Endothelial cell of umbilical vein (primary cell): ENCODE data around the gene C19orf67. TPM values are rescaled to one million over a fixed set of nuclear protein-coding genes. Genes with fewer than 3 reads are reported as not detected.

Source experiments
- BruUV-seq: library from RNA; stranded (reverse); fragments of 400-500 nt; replicated peaks from 2 replicates; lab custom pipeline; 2021; lab: Mats Ljungman, UMichigan
- CTCF ChIA-PET: fragments of 300-600, 350-600 bp; sonication (Branson Sonifier 250); formaldehyde crosslinking; loops from one replicate; lab custom pipeline; 2021; ENCODE audit warnings: antibody characterized with exemption, inconsistent platforms; lab: Charles Lee
- POLR2A ChIA-PET: fragments of 300-600, 350-600 bp; sonication (Branson Sonifier 250); formaldehyde crosslinking; loops from one replicate; lab custom pipeline; 2021; ENCODE audit warnings: antibody characterized with exemption, inconsistent platforms; lab: Charles Lee
- DNase-seq: peaks from one replicate; pipeline ENCODE4 v3.0.0-alpha.2; 2011; ENCODE audit warnings: low read depth, low spot score
- FAIRE-seq: peaks from 2 replicates; lab custom pipeline; 2011; peaks lifted over from hg19 to GRCh38; lab: Jason Lieb, UNC
- H2AFZ ChIP-seq: 2 replicates; pipeline ENCODE4 v1.6.0; 2012; ENCODE audit warnings: low read depth, low read length, control low read depth, inconsistent platforms
- H3K27ac ChIP-seq: 2 replicates; pipeline ENCODE4 v1.5.1; 2011; ENCODE audit warnings: low read depth, mild to moderate bottlenecking, control low read depth, low read length, moderate library complexity; ENCODE audit not compliant: insufficient read depth
- H3K27me3 ChIP-seq, 2 experiments: 2 replicates each; pipeline versions ENCODE4 v1.6.0 to v1.6.1; 2011; ENCODE audit warnings: low read length in 2 of 2, mixed read lengths in 1 of 2; ENCODE audit not compliant: control insufficient read depth in 2 of 2, insufficient read depth in 2 of 2
- H3K36me3 ChIP-seq, 2 experiments: 2 replicates in 1 of 2; 3 replicates in 1 of 2; pipeline ENCODE4 v1.5.1; 2011; ENCODE audit warnings: low read length in 2 of 2, mild to moderate bottlenecking in 1 of 2, moderate library complexity in 1 of 2; ENCODE audit not compliant: control insufficient read depth in 2 of 2, insufficient read depth in 2 of 2; ENCODE audit errors: extremely low read depth in 1 of 2
- H3K4me1 ChIP-seq: 3 replicates; pipeline ENCODE4 v1.5.1; 2011; ENCODE audit warnings: mild to moderate bottlenecking, low read length; ENCODE audit not compliant: control insufficient read depth, insufficient read depth; ENCODE audit errors: extremely low read depth
- H3K4me2 ChIP-seq: 2 replicates; pipeline ENCODE4 v1.6.1; 2011; ENCODE audit warnings: low read length, control low read depth, mixed read lengths; ENCODE audit not compliant: insufficient read depth
- H3K4me3 ChIP-seq, 3 experiments: fragments of 200-600 bp in 1 of 3; sonication (generic), shearing (Covaris generic) in 1 of 3; replicated peaks in 1 of 3; 2 replicates each; pipeline ENCODE4 v1.5.1; 2011 to 2016; ENCODE audit warnings: control low read depth in 3 of 3, low read length in 3 of 3, mild to moderate bottlenecking in 2 of 3, inconsistent platforms in 1 of 3, low read depth in 1 of 3, moderate library complexity in 1 of 3; ENCODE audit not compliant: insufficient read depth in 1 of 3
- H3K79me2 ChIP-seq: 2 replicates; pipeline ENCODE4 v1.6.0; 2012; ENCODE audit warnings: low read length, inconsistent platforms; ENCODE audit not compliant: control insufficient read depth, insufficient read depth
- H3K9ac ChIP-seq: replicated peaks from 2 replicates; pipeline ENCODE3; 2011; ENCODE audit warnings: low read length, control low read depth; ENCODE audit not compliant: insufficient read depth; ENCODE audit errors: extremely low read depth
- H3K9me1 ChIP-seq: replicated peaks from 3 replicates; pipeline ENCODE4 v1.6.0; 2011; ENCODE audit warnings: mild to moderate bottlenecking, low read length; ENCODE audit not compliant: control insufficient read depth, insufficient read depth; ENCODE audit errors: extremely low read depth
- H3K9me3 ChIP-seq: replicated peaks from 2 replicates; pipeline ENCODE4 v1.5.1; 2012; ENCODE audit warnings: low read length, inconsistent platforms; ENCODE audit not compliant: control insufficient read depth, insufficient read depth
- H4K20me1 ChIP-seq: replicated peaks from 2 replicates; pipeline ENCODE3; 2011; ENCODE audit warnings: mild to moderate bottlenecking, low read length; ENCODE audit not compliant: control insufficient read depth, insufficient read depth; ENCODE audit errors: extremely low read depth
- EZH2 ChIP-seq: IDR thresholded peaks from 2 replicates; pipeline ENCODE4 v1.6.1; 2012; ENCODE audit warnings: borderline replicate concordance, low read depth, mild to moderate bottlenecking, moderate library complexity, low read length, inconsistent platforms; ENCODE audit not compliant: severe bottlenecking
- FOS ChIP-seq: IDR thresholded peaks from 2 replicates; pipeline ENCODE4 v1.6.1; 2011; ENCODE audit warnings: mild to moderate bottlenecking, low read length, moderate library complexity, borderline replicate concordance; ENCODE audit not compliant: insufficient read depth
- GATA2 ChIP-seq: IDR thresholded peaks from 2 replicates; pipeline ENCODE4 v1.7.0; 2011; ENCODE audit warnings: low read depth, mild to moderate bottlenecking, moderate library complexity, mixed read lengths, low read length; ENCODE audit not compliant: insufficient read length, insufficient read depth
- JUN ChIP-seq: IDR thresholded peaks from 2 replicates; pipeline ENCODE4 v1.6.1; 2011; ENCODE audit warnings: borderline replicate concordance, low read depth; ENCODE audit not compliant: insufficient read length, insufficient read depth
- POLR2A ChIP-seq: IDR thresholded peaks from 2 replicates; pipeline ENCODE4 v1.6.1; 2012; ENCODE audit warnings: low read depth, mild to moderate bottlenecking, control low read depth, low read length
- POLR2AphosphoS5 ChIP-seq: IDR thresholded peaks from 2 replicates; pipeline ENCODE4 v1.6.1; 2012; ENCODE audit warnings: low read depth, mild to moderate bottlenecking, control low read depth, low read length, moderate library complexity; ENCODE audit not compliant: insufficient read depth
- dilution Hi-C: fragments of 300-500 bp; cut with MboI; formaldehyde crosslinking; loops from one replicate; pipeline ENCODE4 v1.15.0; 2019; ENCODE audit warnings: low sequenced_read_pairs; ENCODE audit not compliant: extremely low pct_ligation_motif_present
- intact Hi-C: fragments of 100-400 bp; cut with micrococcal nuclease; formaldehyde crosslinking; loops from one replicate; pipeline ENCODE4 v1.10.0; 2022
- polyA plus RNA-seq, 4 experiments: library from polyadenylated mRNA; depleted of rRNA in 3 of 4; stranded (reverse) in 3 of 4; unstranded in 1 of 4; fragments of >200 nt; gene quantifications; 2 replicates each; pipeline versions ENCODE4 v1.2.1 to v1.2.3, GENCODE V29; 2011 to 2012; ENCODE audit warnings: missing spikeins in 1 of 4
- total RNA-seq: library from RNA; stranded (reverse); gene quantifications from 2 replicates; pipeline ENCODE4 v1.2.3, GENCODE V29; 2021
- TF ChIP-seq, protein P1 (sequence below), 2 donors: IDR thresholded peaks; 1 replicate in 1 of 2; 2 replicates in 1 of 2; pipeline ENCODE4 v1.5.1; 2011; ENCODE audit warnings: low read length in 2 of 2, mild to moderate bottlenecking in 2 of 2, moderate library complexity in 2 of 2, control low read depth in 1 of 2, inconsistent platforms in 1 of 2, low read depth in 1 of 2; ENCODE audit not compliant: insufficient read depth in 1 of 2; ENCODE audit errors: extremely low read depth in 1 of 2
- TF ChIP-seq, protein P2 (sequence below): IDR thresholded peaks from 2 replicates; pipeline ENCODE4 v1.6.1; 2011; ENCODE audit not compliant: insufficient read depth, insufficient read length

C19orf67 gene
- total and polyA plus RNA-seq, 2 donors (not counting 3 experiments of a cell fraction or from before 2014, with no cell fraction given): 0.55 TPM; not detected in 1

- Histone ChIP-seq H4K20me1 (no peaks in the 10 kb centered on the region), H3K9ac (no peak overlapping the region), H3K4me1 (peaks cover 21% of the 10 kb centered on the region), H3K9me1 (no peaks in the 10 kb centered on the region), H3K36me3 (no peaks in the 10 kb centered on the region), H3K4me2 (no peak overlapping the region), H3K27me3 (no peaks in the 10 kb centered on the region), H3K4me3 (no peak overlapping the region), H3K9me3 (no peaks in the 10 kb centered on the region), H3K27ac (no peak overlapping the region), H2AFZ (no peak overlapping the region), H3K79me2 (peaks cover 30% of the 10 kb centered on the region)
- ChIA-PET CTCF (interaction anchor here (0.7 to 4.8 kb wide), 15 partner anchors 14 to 235 kb away, joined by 3 to 27 read pairs (median 4); partner anchors contain the start of genes ASF1B and IL27RA), POLR2A (no interaction called here)
- BruUV-seq: no TSS peak
- DNase-seq (no peak), FAIRE-seq (no peak)
- intact Hi-C loops (loop anchor here (1.0 kb wide), 1 partner anchor 42 kb away; the partner anchor contains the start of gene MISP3), dilution Hi-C loops (no loop called here)
- no peak for TF ChIP-seq POLR2AphosphoS5
- TF ChIP-seq, protein P1, sequence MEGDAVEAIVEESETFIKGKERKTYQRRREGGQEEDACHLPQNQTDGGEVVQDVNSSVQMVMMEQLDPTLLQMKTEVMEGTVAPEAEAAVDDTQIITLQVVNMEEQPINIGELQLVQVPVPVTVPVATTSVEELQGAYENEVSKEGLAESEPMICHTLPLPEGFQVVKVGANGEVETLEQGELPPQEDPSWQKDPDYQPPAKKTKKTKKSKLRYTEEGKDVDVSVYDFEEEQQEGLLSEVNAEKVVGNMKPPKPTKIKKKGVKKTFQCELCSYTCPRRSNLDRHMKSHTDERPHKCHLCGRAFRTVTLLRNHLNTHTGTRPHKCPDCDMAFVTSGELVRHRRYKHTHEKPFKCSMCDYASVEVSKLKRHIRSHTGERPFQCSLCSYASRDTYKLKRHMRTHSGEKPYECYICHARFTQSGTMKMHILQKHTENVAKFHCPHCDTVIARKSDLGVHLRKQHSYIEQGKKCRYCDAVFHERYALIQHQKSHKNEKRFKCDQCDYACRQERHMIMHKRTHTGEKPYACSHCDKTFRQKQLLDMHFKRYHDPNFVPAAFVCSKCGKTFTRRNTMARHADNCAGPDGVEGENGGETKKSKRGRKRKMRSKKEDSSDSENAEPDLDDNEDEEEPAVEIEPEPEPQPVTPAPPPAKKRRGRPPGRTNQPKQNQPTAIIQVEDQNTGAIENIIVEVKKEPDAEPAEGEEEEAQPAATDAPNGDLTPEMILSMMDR (IDR thresholded peaks at IDR 0.05; ENCODE audit: extremely low read depth in 1 of 2, insufficient read depth in 1 of 2, low read depth in 1 of 2, low read length in 2 of 2): peak; percentile 19 to 21
Observed at GRCh38 chr19:14113762-14114414, 28.3 kb upstream of the C19orf67 start.

DNA sequence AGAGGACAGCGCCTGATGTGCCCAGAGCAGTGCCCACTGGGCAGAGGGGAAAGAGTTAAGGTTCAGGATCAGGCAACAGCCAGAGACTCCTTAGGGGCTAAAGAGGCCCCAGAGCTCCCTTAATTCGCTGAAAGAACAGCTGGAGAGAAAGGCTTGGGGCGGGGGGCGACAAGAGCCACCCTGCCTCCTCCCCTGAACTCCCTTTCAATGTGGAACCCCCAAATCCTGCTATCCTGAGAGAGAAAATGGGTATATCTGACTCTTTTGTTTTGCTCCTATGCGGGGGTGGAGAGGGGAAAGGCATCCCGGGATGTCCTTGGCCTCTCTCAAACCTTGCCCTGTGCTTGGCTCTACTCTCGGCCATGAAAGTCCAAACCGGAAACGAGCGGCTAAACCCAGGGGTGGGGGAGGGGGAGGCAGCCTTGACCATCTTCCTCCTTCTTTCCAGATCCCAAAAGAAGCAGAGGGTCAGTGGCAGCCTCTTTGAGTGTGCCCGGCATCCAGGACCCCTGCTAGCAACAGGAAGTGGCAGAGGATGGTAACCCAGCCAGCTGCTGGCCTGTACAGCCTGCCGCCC, 27.3 kb upstream of the C19orf67 start:
- H2AFZ ChIP-seq: no peak overlapping the region
- no peaks in the 10 kb centered on the region for H3K9me1 ChIP-seq
- intact Hi-C loops: no loop called here

More for the DNA sequence above, 27.3 kb upstream of the C19orf67 start:
- no peaks in the 10 kb centered on the region for H3K9me3 ChIP-seq
- peak; percentile 59 for FAIRE-seq
- peaks cover 30% of the 10 kb centered on the region for H3K79me2 ChIP-seq
- no peaks in the 10 kb centered on the region for H3K36me3 ChIP-seq
- dilution Hi-C loops: no loop called here
- H3K4me3 ChIP-seq: no peak overlapping the region
- no peak overlapping the region for H3K9ac ChIP-seq
- no peak for DNase-seq
- H3K4me1 ChIP-seq: peaks cover 17% of the 10 kb centered on the region
- no peaks in the 10 kb centered on the region for H4K20me1 ChIP-seq
- ChIA-PET CTCF (interaction anchor here (1.5 to 4.8 kb wide), 4 partner anchors 24 to 81 kb away, joined by 3 to 27 read pairs (median 4); partner anchors contain the start of genes ASF1B and IL27RA), POLR2A (interaction anchor here (0.7 kb wide), 1 partner anchor 24 kb away, joined by 3 read pairs; the partner anchor contains the start of gene ASF1B)
- H3K27ac ChIP-seq: peak overlapping the region; percentile 16
- BruUV-seq: no TSS peak
- no peak overlapping the region for H3K4me2 ChIP-seq
- no peak for TF ChIP-seq FOS
- TF ChIP-seq, protein P2, sequence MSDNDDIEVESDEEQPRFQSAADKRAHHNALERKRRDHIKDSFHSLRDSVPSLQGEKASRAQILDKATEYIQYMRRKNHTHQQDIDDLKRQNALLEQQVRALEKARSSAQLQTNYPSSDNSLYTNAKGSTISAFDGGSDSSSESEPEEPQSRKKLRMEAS: no peak
- TF ChIP-seq, protein P1 (IDR thresholded peaks at IDR 0.05; ENCODE audit: extremely low read depth in 1 of 2, insufficient read depth in 1 of 2, low read depth in 1 of 2, low read length in 2 of 2): no peak
- no peak for TF ChIP-seq JUN
- TF ChIP-seq GATA2: no peak
- TF ChIP-seq EZH2: no peak
- TF ChIP-seq POLR2A: no peak
- no peaks in the 10 kb centered on the region for H3K27me3 ChIP-seq
